Measurements from ENCODE around the gene TMEM263. TPM values are rescaled to one million over a fixed set of nuclear protein-coding genes. Genes with fewer than 3 reads are reported as not detected.

Gene TMEM263
- total RNA-seq, 3 donors from 2014 or later: 28.8 to 44.2 (median 37.0) TPM

- DNase-seq (ENCODE audit: low spot score in 2 of 2): peak in 1 of 2 donors; percentile 31
- TF ChIP-seq POLR2A (IDR thresholded peaks at IDR 0.05) (no peak), POLR2AphosphoS5 (IDR thresholded peaks at IDR 0.05) (no peak), CTCF (IDR thresholded peaks at IDR 0.05) (peak in 2 of 3 donors; percentile 21 to 65)
- Histone ChIP-seq H3K4me1 (no peaks in the 10 kb centered on the region), H3K9me3 (no peaks in the 10 kb centered on the region), H3K27me3 (no peaks in the 10 kb centered on the region), H3K27ac (no peak overlapping the region), H3K4me3 (no peak overlapping the region), H3K36me3 (no peaks in the 10 kb centered on the region)
- intact Hi-C loops (cut with DNase I; ENCODE audit: low total_unique reads): no loop called here
These were observed 58.3 kb downstream of the TMEM263 start for GRCh38 chr12:107014055-107014454.

- DNase-seq (ENCODE audit: low spot score in 2 of 2): no peak
- Histone ChIP-seq H3K4me3 (no peak overlapping the region), H3K27me3 (no peaks in the 10 kb centered on the region), H3K27ac (no peak overlapping the region), H3K9me3 (no peaks in the 10 kb centered on the region), H3K4me1 (no peaks in the 10 kb centered on the region), H3K36me3 (no peaks in the 10 kb centered on the region)
- intact Hi-C loops (cut with DNase I; ENCODE audit: low total_unique reads): no loop called here
- TF ChIP-seq POLR2AphosphoS5 (IDR thresholded peaks at IDR 0.05): no peak
- TF ChIP-seq CTCF (IDR thresholded peaks at IDR 0.05): no peak
- no peak for TF ChIP-seq POLR2A (IDR thresholded peaks at IDR 0.05)
These were observed 61.3 kb downstream of the TMEM263 start for GRCh38 chr12:107017042-107017441.

GRCh38 chr12:107019546-107019945, 63.8 kb downstream of the TMEM263 start:
- H3K27ac ChIP-seq: no peak overlapping the region
- H3K4me1 ChIP-seq: no peaks in the 10 kb centered on the region
- H3K27me3 ChIP-seq: no peaks in the 10 kb centered on the region
- intact Hi-C loops (cut with DNase I; ENCODE audit: low total_unique reads): no loop called here
- no peak for DNase-seq (ENCODE audit: low spot score in 2 of 2)
- no peaks in the 10 kb centered on the region for H3K36me3 ChIP-seq
- no peaks in the 10 kb centered on the region for H3K9me3 ChIP-seq
- no peak for TF ChIP-seq POLR2A (IDR thresholded peaks at IDR 0.05)
- TF ChIP-seq POLR2AphosphoS5 (IDR thresholded peaks at IDR 0.05): no peak
- H3K4me3 ChIP-seq: no peak overlapping the region

Other genes with a start within 250 kb of the TMEM263 start
- 10 to 100 TPM; 19.0 to 23.9 (median 19.7) TPM for gene RIC8B, start 181.2 kb upstream of the TMEM263 start, total RNA-seq
- gene MTERF2, start 31.2 kb downstream of the TMEM263 start, total RNA-seq: 10 to 100 TPM; 13.6 to 32.8 (median 18.0) TPM
- 10 to 100 TPM; 24.0 to 81.5 (median 47.5) TPM for gene CRY1, start 137.6 kb downstream of the TMEM263 start, total RNA-seq

Measured in breast epithelium (tissue), 4 donors.